Activated CD4-positive, alpha-beta T cell treated with anti-CD3 and anti-CD28 coated beads, Interleukin-2, amount 10 ng/mL, durations not matched to agents 24 days and 14 days (primary cell): ENCODE results near the gene PIWIL4. TPM values are rescaled to one million over a fixed set of nuclear protein-coding genes. Genes with fewer than 3 reads are reported as not detected.
A peak's percentile ranks its signal among the peaks of the same experiment; 100 is the strongest.

Experiments used
- DNase-seq: peaks from one replicate; pipeline ENCODE4 v3.0.0; 2022
- H3K27ac Mint-ChIP-seq: one replicate; pipeline ENCODE4 v1.8.0; 2022; ENCODE audit warnings: mild to moderate bottlenecking, mixed read lengths
- H3K27me3 Mint-ChIP-seq: one replicate; pipeline ENCODE4 v1.8.0; 2022; ENCODE audit warnings: mixed read lengths
- H3K36me3 Mint-ChIP-seq: one replicate; pipeline ENCODE4 v1.8.0; 2022; ENCODE audit warnings: low read depth, mild to moderate bottlenecking, mixed read lengths
- H3K4me1 Mint-ChIP-seq: one replicate; pipeline ENCODE4 v1.8.0; 2021; ENCODE audit warnings: mixed read lengths
- H3K4me3 Mint-ChIP-seq: one replicate; pipeline ENCODE4 v1.8.0; 2022; ENCODE audit warnings: mild to moderate bottlenecking, moderate library complexity, mixed read lengths
- H3K9me3 Mint-ChIP-seq: one replicate; pipeline ENCODE4 v1.8.0; 2021; ENCODE audit warnings: mixed read lengths
- intact Hi-C: fragments of 100-400 bp; cut with micrococcal nuclease; formaldehyde crosslinking; loops from one replicate; pipeline ENCODE4 v1.15.1; 2023
- total RNA-seq: library from RNA; stranded (reverse); gene quantifications from 2 replicates; pipeline ENCODE4 v1.2.3, GENCODE V29; 2022

PIWIL4 gene
- total RNA-seq: 0.65 and 0.73 TPM in 2 replicates

- no peaks in the 10 kb centered on the region for H3K36me3 Mint-ChIP-seq
- no peak within 1 kb of the TSS for H3K27ac Mint-ChIP-seq
- no peaks in the 10 kb centered on the region for H3K27me3 Mint-ChIP-seq
- no peaks in the 10 kb centered on the region for H3K9me3 Mint-ChIP-seq
- intact Hi-C loops: no loop called here
- H3K4me1 Mint-ChIP-seq: no peaks in the 10 kb centered on the region
- no peak for DNase-seq
- H3K4me3 Mint-ChIP-seq: no peak within 1 kb of the TSS
Observed at GRCh38 chr11:94567181-94567670, at the start of gene PIWIL4. Gene PIWIL4, plus strand, starts transcription at chr11:94567368. Its CDS starts 151 bp downstream, at chr11:94567519.

GRCh38 chr11:94518300-94518699 is 48.9 kb upstream of the PIWIL4 start:
- Mint-ChIP-seq H3K4me1 (no peaks in the 10 kb centered on the region), H3K27ac (no peak overlapping the region), H3K4me3 (no peak overlapping the region), H3K36me3 (no peaks in the 10 kb centered on the region), H3K9me3 (no peaks in the 10 kb centered on the region), H3K27me3 (peaks cover 32% of the 10 kb centered on the region)
- no peak for DNase-seq
- intact Hi-C loops: loop anchor here (2.0 kb wide), 1 partner anchor 25 kb away; the partner anchor contains the start of gene FUT4

GRCh38 chr11:94519478-94520084 is 47.6 kb upstream of the PIWIL4 start:
- Mint-ChIP-seq H3K9me3 (no peaks in the 10 kb centered on the region), H3K4me1 (no peaks in the 10 kb centered on the region), H3K4me3 (no peak overlapping the region), H3K27ac (no peak overlapping the region), H3K36me3 (no peaks in the 10 kb centered on the region), H3K27me3 (peaks cover 31% of the 10 kb centered on the region)
- DNase-seq: peak; percentile 67
- intact Hi-C loops: loop anchor here (1.0 to 10.0 kb wide), 4 partner anchors 23 to 1905 kb away; partner anchors contain the start of gene FUT4

DNA sequence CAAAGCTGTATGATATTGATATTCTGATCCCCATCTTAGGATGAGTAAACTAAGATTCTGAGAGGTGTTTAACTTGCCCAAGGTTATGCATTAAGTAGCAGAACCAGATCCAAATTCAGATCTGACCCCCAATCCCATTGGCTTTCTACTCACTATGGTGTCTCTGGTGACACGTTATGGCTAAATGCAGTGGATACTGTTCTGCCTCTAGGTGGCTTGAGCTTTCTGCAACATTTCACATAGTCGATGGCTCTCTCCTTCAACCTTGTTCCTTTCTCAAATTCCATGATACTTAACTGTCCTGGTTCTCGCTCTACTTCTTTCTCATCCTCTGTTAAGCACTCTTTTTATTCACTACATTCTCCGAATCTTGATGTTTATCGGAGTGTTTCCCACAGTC is 45.5 kb upstream of the PIWIL4 start:
- no peak overlapping the region for H3K4me3 Mint-ChIP-seq
- no peak for DNase-seq
- no peaks in the 10 kb centered on the region for H3K36me3 Mint-ChIP-seq
- H3K4me1 Mint-ChIP-seq: no peaks in the 10 kb centered on the region
- no peaks in the 10 kb centered on the region for H3K9me3 Mint-ChIP-seq
- intact Hi-C loops: loop anchor here (10.0 kb wide), 1 partner anchor 1903 kb away; no protein-coding TSS in a partner anchor
- H3K27me3 Mint-ChIP-seq: peaks cover 22% of the 10 kb centered on the region
- no peak overlapping the region for H3K27ac Mint-ChIP-seq

DNA sequence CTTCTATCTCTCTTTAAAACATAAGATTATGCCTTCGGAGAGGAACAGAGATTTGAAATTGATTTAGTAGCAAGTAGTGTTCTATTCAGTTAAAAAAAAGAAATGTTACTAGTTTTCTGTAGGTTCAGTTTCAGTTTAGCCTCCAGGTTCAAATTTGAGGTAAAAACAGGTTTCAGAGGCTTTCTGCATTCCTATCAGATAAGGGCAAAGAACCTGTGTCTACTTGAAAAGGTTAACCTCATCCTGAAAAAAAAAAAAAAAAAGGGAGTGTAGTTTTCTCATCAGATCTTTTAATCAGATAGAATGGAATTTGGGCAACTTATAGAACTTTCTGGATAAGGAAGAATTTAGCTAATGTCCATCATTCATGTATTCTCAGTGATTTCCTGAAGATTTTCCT is 42.8 kb upstream of the PIWIL4 start:
- no peaks in the 10 kb centered on the region for H3K9me3 Mint-ChIP-seq

DNA sequence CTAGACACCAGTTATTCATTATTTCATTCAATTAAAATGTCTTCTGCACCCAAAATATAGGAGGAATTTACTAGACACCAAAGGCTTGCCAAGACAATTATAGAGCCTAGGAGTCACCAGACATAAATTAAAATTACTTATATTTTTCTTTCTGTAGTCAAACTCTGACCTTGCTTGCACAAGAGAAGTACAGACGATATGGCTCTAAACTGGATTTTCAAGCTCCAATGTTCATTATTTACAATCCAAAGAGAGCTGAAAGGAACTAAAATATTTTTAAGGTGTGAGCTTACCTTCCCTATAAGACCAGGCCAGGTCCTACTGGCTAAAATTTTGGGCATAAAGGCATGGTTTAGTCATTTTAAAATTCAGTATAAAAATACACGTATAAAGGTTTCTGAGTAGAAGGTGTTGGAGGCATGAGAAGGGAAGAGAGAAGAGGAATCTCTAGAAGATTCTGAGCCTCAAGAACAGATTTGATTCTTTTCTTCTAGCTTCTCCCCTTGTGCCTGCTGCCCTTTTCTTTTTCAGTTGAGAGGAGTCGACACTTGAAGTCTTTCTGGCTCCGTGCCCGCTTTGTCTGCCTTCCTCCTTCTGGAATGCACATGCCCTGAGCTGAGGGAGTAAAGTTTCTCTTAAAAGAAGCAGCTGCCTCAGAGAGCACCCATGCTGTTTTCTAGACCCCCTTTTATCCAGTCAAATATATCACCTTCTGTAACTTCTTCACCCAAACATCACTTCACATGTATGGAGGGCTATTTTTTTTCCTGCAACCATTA is 41.4 kb upstream of the PIWIL4 start:
- Mint-ChIP-seq H3K36me3 (no peaks in the 10 kb centered on the region), H3K4me1 (no peaks in the 10 kb centered on the region), H3K27me3 (peaks cover 45% of the 10 kb centered on the region), H3K4me3 (no peak overlapping the region), H3K27ac (no peak overlapping the region), H3K9me3 (no peaks in the 10 kb centered on the region)
- intact Hi-C loops: loop anchor here (10.0 kb wide), 1 partner anchor 1899 kb away; no protein-coding TSS in a partner anchor
- no peak for DNase-seq

More for the DNA sequence above, 42.8 kb upstream of the PIWIL4 start:
- intact Hi-C loops: loop anchor here (10.0 kb wide), 1 partner anchor 1900 kb away; no protein-coding TSS in a partner anchor
- no peak for DNase-seq
- Mint-ChIP-seq H3K4me3 (no peak overlapping the region), H3K4me1 (no peaks in the 10 kb centered on the region), H3K27me3 (peaks cover 40% of the 10 kb centered on the region), H3K27ac (no peak overlapping the region), H3K36me3 (no peaks in the 10 kb centered on the region)

DNA sequence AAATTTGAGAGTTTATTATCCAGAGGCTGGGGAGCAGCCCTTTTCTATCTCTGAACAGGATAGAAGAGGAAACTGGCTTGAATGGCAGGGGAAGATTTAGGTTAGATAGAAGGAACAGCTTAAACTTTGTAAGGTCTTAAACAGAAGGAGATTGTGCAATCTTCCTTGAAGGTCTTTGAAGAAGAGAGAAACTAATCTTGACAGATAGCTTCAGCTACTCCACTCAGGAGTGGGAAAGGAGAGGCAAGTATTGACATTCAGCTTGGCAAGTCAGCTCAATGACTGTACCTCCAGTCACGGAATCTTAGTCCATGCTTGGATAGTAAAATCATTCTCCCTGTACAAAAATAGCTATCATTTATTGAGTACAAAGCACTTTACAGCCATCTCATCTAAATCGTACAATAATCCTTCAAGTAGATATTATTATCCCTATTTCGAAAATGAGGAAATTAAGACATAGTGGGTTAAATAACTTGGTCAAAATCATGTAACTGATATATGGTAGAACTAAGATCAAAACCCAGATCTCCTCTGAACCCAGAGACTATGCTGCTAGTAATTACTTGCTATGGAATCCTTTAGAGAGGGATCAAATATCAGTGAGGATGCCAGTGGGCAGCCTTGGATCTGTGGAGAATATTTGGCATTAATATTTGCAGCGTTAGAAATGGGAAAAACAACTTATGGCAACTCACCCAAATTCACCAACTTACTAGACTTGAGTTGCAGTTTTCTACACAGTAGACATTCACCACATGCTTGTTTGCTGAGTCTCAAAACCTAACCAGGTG is 40.3 kb upstream of the PIWIL4 start:
- H3K36me3 Mint-ChIP-seq: no peaks in the 10 kb centered on the region
- intact Hi-C loops: loop anchor here (10.0 kb wide), 1 partner anchor 1898 kb away; no protein-coding TSS in a partner anchor

DNA sequence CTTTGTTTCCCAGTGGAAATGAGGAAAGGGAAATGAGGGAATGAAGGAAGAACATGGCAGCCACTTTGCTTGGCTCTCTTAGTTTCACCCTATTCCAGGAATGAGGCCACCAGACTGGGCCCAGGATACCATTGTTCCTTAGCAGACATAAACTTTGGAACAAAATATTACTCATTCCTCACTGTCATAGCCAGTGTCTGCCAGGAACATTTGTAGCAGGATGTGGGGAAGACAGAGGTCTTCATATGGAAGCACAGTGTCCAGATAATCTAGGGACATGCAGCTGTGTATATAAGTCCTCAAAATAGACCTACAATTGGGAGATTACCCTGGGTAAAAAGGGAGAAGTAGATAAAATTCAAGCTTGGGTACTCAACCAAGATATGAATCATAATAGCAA is 38.6 kb upstream of the PIWIL4 start:
- no peak for DNase-seq
- no peak overlapping the region for H3K4me3 Mint-ChIP-seq
- no peak overlapping the region for H3K27ac Mint-ChIP-seq
- H3K4me1 Mint-ChIP-seq: no peaks in the 10 kb centered on the region
- intact Hi-C loops: loop anchor here (10.0 kb wide), 1 partner anchor 1896 kb away; no protein-coding TSS in a partner anchor
- H3K9me3 Mint-ChIP-seq: no peaks in the 10 kb centered on the region
- no peaks in the 10 kb centered on the region for H3K36me3 Mint-ChIP-seq
- H3K27me3 Mint-ChIP-seq: peaks cover 44% of the 10 kb centered on the region

More for the DNA sequence above, 40.3 kb upstream of the PIWIL4 start:
- Mint-ChIP-seq H3K4me3 (no peak overlapping the region), H3K9me3 (no peaks in the 10 kb centered on the region), H3K4me1 (no peaks in the 10 kb centered on the region), H3K27me3 (peaks cover 49% of the 10 kb centered on the region), H3K27ac (no peak overlapping the region)
- DNase-seq: no peak

DNA sequence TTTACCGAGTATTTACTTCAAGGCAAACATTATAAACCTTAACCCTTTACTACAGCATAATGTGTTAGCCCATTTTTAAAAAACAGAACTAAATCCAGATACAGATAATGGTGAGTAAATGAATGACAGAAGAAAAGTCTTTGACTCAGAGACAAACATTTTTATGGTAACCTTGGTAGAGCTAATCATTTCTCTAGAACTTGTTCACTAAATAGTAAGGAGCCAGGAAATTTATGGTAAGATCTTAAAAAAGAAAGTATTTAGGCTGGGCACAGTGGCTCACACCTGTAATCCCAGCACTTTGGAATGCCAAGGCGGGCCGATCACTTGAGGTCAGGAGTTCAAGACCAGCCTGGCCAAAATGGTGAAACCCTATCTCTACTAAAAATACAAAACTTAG is 35.0 kb upstream of the PIWIL4 start:
- no peaks in the 10 kb centered on the region for H3K36me3 Mint-ChIP-seq
- no peak overlapping the region for H3K27ac Mint-ChIP-seq
- intact Hi-C loops: no loop called here
- H3K9me3 Mint-ChIP-seq: no peaks in the 10 kb centered on the region
- H3K27me3 Mint-ChIP-seq: peaks cover 53% of the 10 kb centered on the region
- H3K4me1 Mint-ChIP-seq: no peaks in the 10 kb centered on the region
- no peak for DNase-seq
- no peak overlapping the region for H3K4me3 Mint-ChIP-seq

DNA sequence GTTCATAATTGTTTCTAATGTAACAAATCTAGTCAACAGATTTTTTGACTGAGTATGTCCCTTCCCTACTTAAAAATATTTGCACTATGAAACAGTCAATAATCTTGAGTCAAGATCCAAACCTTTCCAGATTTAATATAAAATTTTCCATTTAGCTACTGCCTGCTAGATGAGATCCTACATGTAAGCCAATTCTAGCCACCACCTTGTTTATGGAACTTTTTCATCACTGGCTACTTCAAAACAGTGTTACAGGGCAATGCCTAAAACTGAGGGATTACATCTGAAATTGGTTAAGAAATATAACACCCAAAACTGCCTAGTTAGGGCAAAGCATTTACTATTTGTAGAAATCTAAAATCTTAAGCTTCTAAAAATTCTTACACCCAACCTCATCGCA is 34.0 kb upstream of the PIWIL4 start:
- intact Hi-C loops: no loop called here
- DNase-seq: no peak
- H3K4me3 Mint-ChIP-seq: no peak overlapping the region
- H3K27ac Mint-ChIP-seq: no peak overlapping the region
- no peaks in the 10 kb centered on the region for H3K4me1 Mint-ChIP-seq
- no peaks in the 10 kb centered on the region for H3K9me3 Mint-ChIP-seq
- H3K36me3 Mint-ChIP-seq: no peaks in the 10 kb centered on the region
- H3K27me3 Mint-ChIP-seq: peaks cover 51% of the 10 kb centered on the region

GRCh38 chr11:94533696-94534630 is 33.2 kb upstream of the PIWIL4 start:
- H3K27ac Mint-ChIP-seq: no peak overlapping the region

DNA sequence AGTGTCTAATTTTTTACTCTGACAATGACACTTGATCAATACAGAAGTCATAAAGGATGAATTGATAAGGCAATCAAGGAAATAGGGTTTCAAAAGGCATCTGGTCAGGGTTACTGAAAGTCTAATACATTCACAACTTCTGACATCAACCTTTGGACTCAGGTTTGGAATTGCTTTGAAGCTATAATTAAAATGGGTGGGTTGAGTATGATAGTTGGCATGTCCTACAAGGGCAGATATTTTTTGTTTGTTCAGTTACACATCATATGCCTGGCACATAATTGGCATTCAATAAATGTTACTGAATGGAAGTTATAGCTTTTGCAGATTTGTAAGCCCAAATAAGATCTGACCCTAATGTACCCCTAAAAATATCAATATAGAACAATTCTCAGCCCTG is 30.8 kb upstream of the PIWIL4 start:
- H3K4me3 Mint-ChIP-seq: no peak overlapping the region
- no peaks in the 10 kb centered on the region for H3K36me3 Mint-ChIP-seq
- no peak for DNase-seq
- intact Hi-C loops: no loop called here
- H3K4me1 Mint-ChIP-seq: no peaks in the 10 kb centered on the region
- no peaks in the 10 kb centered on the region for H3K9me3 Mint-ChIP-seq
- H3K27me3 Mint-ChIP-seq: peaks cover 39% of the 10 kb centered on the region
- no peak overlapping the region for H3K27ac Mint-ChIP-seq

More at GRCh38 chr11:94533696-94534630, 33.2 kb upstream of the PIWIL4 start:
- Mint-ChIP-seq H3K4me3 (no peak overlapping the region), H3K9me3 (no peaks in the 10 kb centered on the region), H3K36me3 (no peaks in the 10 kb centered on the region), H3K27me3 (peaks cover 45% of the 10 kb centered on the region), H3K4me1 (no peaks in the 10 kb centered on the region)
- intact Hi-C loops: no loop called here
- DNase-seq: no peak
